Ecto neural progenitor cell (in vitro differentiated cells): Measurements from ENCODE around the gene P4HA1.

Source experiments
- DNase-seq: peaks from one replicate; pipeline ENCODE4 v3.0.0-alpha.2; 2018; ENCODE audit warnings: low spot score

The P4HA1 gene

GRCh38 chr10:72979709-72980108 is 117.0 kb downstream of the P4HA1 start:
- DNase-seq = no peak

- DNase-seq = no peak
These were observed 119.8 kb downstream of the P4HA1 start for GRCh38 chr10:72976886-72977285.
